ENCODE data around the gene CERKL.

GRCh38 chr2:181655519-181655918, 1.4 kb downstream of the CERKL start:
- TF ChIP-seq, protein P1, sequence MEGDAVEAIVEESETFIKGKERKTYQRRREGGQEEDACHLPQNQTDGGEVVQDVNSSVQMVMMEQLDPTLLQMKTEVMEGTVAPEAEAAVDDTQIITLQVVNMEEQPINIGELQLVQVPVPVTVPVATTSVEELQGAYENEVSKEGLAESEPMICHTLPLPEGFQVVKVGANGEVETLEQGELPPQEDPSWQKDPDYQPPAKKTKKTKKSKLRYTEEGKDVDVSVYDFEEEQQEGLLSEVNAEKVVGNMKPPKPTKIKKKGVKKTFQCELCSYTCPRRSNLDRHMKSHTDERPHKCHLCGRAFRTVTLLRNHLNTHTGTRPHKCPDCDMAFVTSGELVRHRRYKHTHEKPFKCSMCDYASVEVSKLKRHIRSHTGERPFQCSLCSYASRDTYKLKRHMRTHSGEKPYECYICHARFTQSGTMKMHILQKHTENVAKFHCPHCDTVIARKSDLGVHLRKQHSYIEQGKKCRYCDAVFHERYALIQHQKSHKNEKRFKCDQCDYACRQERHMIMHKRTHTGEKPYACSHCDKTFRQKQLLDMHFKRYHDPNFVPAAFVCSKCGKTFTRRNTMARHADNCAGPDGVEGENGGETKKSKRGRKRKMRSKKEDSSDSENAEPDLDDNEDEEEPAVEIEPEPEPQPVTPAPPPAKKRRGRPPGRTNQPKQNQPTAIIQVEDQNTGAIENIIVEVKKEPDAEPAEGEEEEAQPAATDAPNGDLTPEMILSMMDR (IDR thresholded peaks at IDR 0.05; ENCODE audit: low read depth, low read length, poor library complexity, severe bottlenecking), result no peak
- TF ChIP-seq EZH2phosphoT487 (IDR thresholded peaks at IDR 0.05; ENCODE audit: borderline replicate concordance, low read length), result no peak
